IMR-90 (cell line): Measurements from ENCODE around the gene LRFN2. TPM values are rescaled to one million over a fixed set of nuclear protein-coding genes. Genes with fewer than 3 reads are reported as not detected.

Experiments used
- ATAC-seq: fragments of 200-7000 bp; cut with Tn5 transposase; 2 replicates; pipeline ENCODE4 v1.9.1; 2020; ENCODE audit warnings: low read depth, mild to moderate bottlenecking, moderate library complexity
- BruUV-seq: library from RNA; stranded (reverse); fragments of 400-500 nt; replicated peaks from 2 replicates; lab custom pipeline; 2021; lab: Mats Ljungman, UMichigan
- CTCF ChIA-PET: fragments of 300-600 bp; formaldehyde crosslinking; extraction: SDS; loops from one replicate; lab custom pipeline; 2021; ENCODE audit warnings: antibody characterized with exemption; lab: Yijun Ruan, JAX
- POLR2A ChIA-PET: fragments of 300-600 bp; sonication (Branson Sonifier 250); formaldehyde crosslinking; loops from one replicate; lab custom pipeline; 2022; ENCODE audit warnings: antibody characterized with exemption; ENCODE audit not compliant: unreplicated experiment; lab: Charles Lee
- DNase-seq: peaks from one replicate; pipeline ENCODE4 v3.0.0; 2013
- H2AFZ ChIP-seq: replicated peaks from 2 replicates; pipeline ENCODE3; 2013; ENCODE audit warnings: low read length, mild to moderate bottlenecking; ENCODE audit not compliant: poor library complexity
- H2AK5ac ChIP-seq: 2 replicates; pipeline ENCODE4 v1.6.1; 2013; ENCODE audit warnings: low read depth, low read length, inconsistent platforms
- H2AK9ac ChIP-seq: replicated peaks from 2 replicates; pipeline ENCODE3; 2013; ENCODE audit warnings: mild to moderate bottlenecking, low read depth, low read length, moderate library complexity; ENCODE audit not compliant: poor library complexity
- H2BK120ac ChIP-seq: 2 replicates; pipeline ENCODE4 v1.6.1; 2013; ENCODE audit warnings: low read depth, low read length, inconsistent platforms
- H2BK15ac ChIP-seq: 3 replicates; pipeline ENCODE4 v1.6.1; 2013; ENCODE audit warnings: low read depth, low read length, inconsistent platforms
- H2BK20ac ChIP-seq: 2 replicates; pipeline ENCODE4 v1.6.1; 2013; ENCODE audit warnings: low read depth, mild to moderate bottlenecking, inconsistent platforms, low read length, moderate library complexity
- H2BK5ac ChIP-seq: 2 replicates; pipeline ENCODE4 v1.6.1; 2013; ENCODE audit warnings: mild to moderate bottlenecking, low read depth, low read length, inconsistent platforms; ENCODE audit not compliant: poor library complexity, severe bottlenecking
- H3K14ac ChIP-seq: replicated peaks from 2 replicates; pipeline ENCODE4 v1.6.1; 2013; ENCODE audit warnings: low read depth, low read length, inconsistent platforms
- H3K18ac ChIP-seq: 2 replicates; pipeline ENCODE4 v1.6.1; 2013; ENCODE audit warnings: low read depth, low read length, control low read depth
- H3K23ac ChIP-seq: 2 replicates; pipeline ENCODE4 v1.6.1; 2013; ENCODE audit warnings: low read depth, low read length, inconsistent platforms
- H3K27ac ChIP-seq: 2 replicates; pipeline ENCODE4 v1.5.1; 2013; ENCODE audit warnings: mild to moderate bottlenecking, control low read depth, low read length; ENCODE audit not compliant: insufficient read depth
- H3K27me3 ChIP-seq: 2 replicates; pipeline ENCODE4 v1.6.1; 2013; ENCODE audit warnings: low read length; ENCODE audit not compliant: control insufficient read depth, insufficient read depth
- H3K36me3 ChIP-seq: 2 replicates; pipeline ENCODE4 v1.6.1; 2013; ENCODE audit warnings: low read length, mixed read lengths; ENCODE audit not compliant: control insufficient read depth, insufficient read depth
- H3K4ac ChIP-seq: 2 replicates; pipeline ENCODE4 v1.6.1; 2013; ENCODE audit warnings: low read depth, low read length, inconsistent platforms
- H3K4me1 ChIP-seq: 2 replicates; pipeline ENCODE4 v1.6.1; 2013; ENCODE audit warnings: low read length, mixed read lengths; ENCODE audit not compliant: control insufficient read depth, insufficient read depth
- H3K4me2 ChIP-seq: 2 replicates; pipeline ENCODE4 v1.6.1; 2013; ENCODE audit warnings: low read depth, mild to moderate bottlenecking, control low read depth, low read length, moderate library complexity
- H3K4me3 ChIP-seq: 2 replicates; pipeline ENCODE4 v1.5.1; 2013; ENCODE audit warnings: low read depth, mild to moderate bottlenecking, control low read depth, low read length, moderate library complexity; ENCODE audit not compliant: insufficient read depth
- H3K56ac ChIP-seq: 2 replicates; pipeline ENCODE4 v1.6.1; 2013; ENCODE audit warnings: low read length, inconsistent platforms; ENCODE audit not compliant: insufficient read depth; ENCODE audit errors: extremely low read depth
- H3K79me1 ChIP-seq, 2 experiments: 2 replicates each; pipeline ENCODE4 v1.6.1; 2013; ENCODE audit warnings: low read length in 2 of 2, inconsistent platforms in 1 of 2, low read depth in 1 of 2
- H3K9ac ChIP-seq: 2 replicates; pipeline ENCODE4 v1.6.1; 2013; ENCODE audit warnings: low read depth, low read length, control low read depth
- H3K9me1 ChIP-seq: 2 replicates; pipeline ENCODE4 v1.6.1; 2013; ENCODE audit warnings: low read length, inconsistent platforms; ENCODE audit not compliant: insufficient read depth
- H3K9me3 ChIP-seq: 2 replicates; pipeline ENCODE4 v1.6.1; 2013; ENCODE audit warnings: low read length; ENCODE audit not compliant: control insufficient read depth, insufficient read depth
- H4K20me1 ChIP-seq: 2 replicates; pipeline ENCODE4 v1.6.1; 2013; ENCODE audit warnings: low read length, inconsistent platforms; ENCODE audit not compliant: insufficient read depth
- H4K5ac ChIP-seq: 2 replicates; pipeline ENCODE4 v1.6.1; 2013; ENCODE audit warnings: mild to moderate bottlenecking, low read depth, low read length, control low read depth
- H4K8ac ChIP-seq, 2 experiments: 2 replicates each; pipeline ENCODE4 v1.6.1; 2013; ENCODE audit warnings: low read depth in 2 of 2, low read length in 2 of 2, control low read depth in 1 of 2, inconsistent platforms in 1 of 2
- H4K91ac ChIP-seq: 2 replicates; pipeline ENCODE4 v1.6.1; 2013; ENCODE audit warnings: low read depth, low read length, inconsistent platforms; ENCODE audit not compliant: insufficient read depth
- CHD1 ChIP-seq: IDR thresholded peaks from 2 replicates; pipeline ENCODE4 v1.6.1; 2012; ENCODE audit warnings: low read depth, low read length, improper control_type of control experiment
- FOS ChIP-seq: fragments of 150-350 bp; IDR thresholded peaks from 2 replicates; pipeline ENCODE4 v1.6.1; 2016; ENCODE audit warnings: low read depth, low read length
- MAZ ChIP-seq: IDR thresholded peaks from 2 replicates; pipeline ENCODE4 v1.6.1; 2012; ENCODE audit warnings: low read depth, mild to moderate bottlenecking, low read length, improper control_type of control experiment, moderate library complexity, borderline replicate concordance
- RFX5 ChIP-seq: IDR thresholded peaks from 2 replicates; pipeline ENCODE4 v1.8.0; 2012; ENCODE audit warnings: low read depth, mild to moderate bottlenecking, low read length, moderate library complexity
- WGBS, 2 experiments: methylation state at CpG; one replicate each; pipeline versions ENCODE4 v1.1.5 to v1.1.7; 2013; ENCODE audit warnings: missing lambda C conversion rate in 2 of 2; ENCODE audit not compliant: insufficient read length in 1 of 2; ENCODE audit errors: extremely low coverage in 2 of 2; 5-methylcytosine and 5-hydroxymethylcytosine counted together
- dilution Hi-C: fragments of 300-500 bp; cut with HindIII; formaldehyde crosslinking; loops from one replicate; pipeline ENCODE4 v1.14.3; 2018; ENCODE audit warnings: low sequenced_read_pairs; ENCODE audit not compliant: unreplicated experiment
- in situ Hi-C: fragments of 300-500 bp; cut with MboI; formaldehyde crosslinking; loops from 3 replicates; pipeline ENCODE4 v1.14.3; 2019; ENCODE audit warnings: low sequenced_read_pairs, inconsistent platforms, mixed read lengths
- intact Hi-C: fragments of 100-400 bp; cut with micrococcal nuclease; formaldehyde crosslinking; loops from 2 replicates; pipeline ENCODE4 v1.10.0; 2022
- polyA plus RNA-seq, 3 experiments: library from polyadenylated mRNA; depleted of rRNA; stranded (reverse); fragments of >200 nt; gene quantifications; 2 replicates each; pipeline ENCODE4 v1.2.3, GENCODE V29; 2012; ENCODE audit warnings: low replicate concordance in 1 of 3
- total RNA-seq: library from RNA; depleted of rRNA; stranded (reverse); fragments of >200 nt; gene quantifications from 2 replicates; pipeline ENCODE4 v1.2.3, GENCODE V29; 2012
- TF ChIP-seq, protein P1 (sequence below): conservative IDR thresholded peaks from 2 replicates; pipeline ENCODE4 v1.5.1; 2012; ENCODE audit warnings: mild to moderate bottlenecking, low read depth, low read length, improper control_type of control experiment
- TF ChIP-seq, protein P2 (sequence below): fragments of 150-350 bp; IDR thresholded peaks from 2 replicates; pipeline ENCODE4 v1.6.1; 2016; ENCODE audit warnings: low read depth, mild to moderate bottlenecking, low read length, moderate library complexity, borderline replicate concordance
- TF ChIP-seq, protein P3 (sequence below): fragments of 150-350 bp; IDR thresholded peaks from 2 replicates; pipeline ENCODE4 v1.6.1; 2017; ENCODE audit warnings: mild to moderate bottlenecking, antibody characterized with exemption, low read length, low read depth

The LRFN2 gene
- total and polyA plus RNA-seq, 2 of the 4 experiments (the other 2 are of a cell fraction) = not detected

DNA sequence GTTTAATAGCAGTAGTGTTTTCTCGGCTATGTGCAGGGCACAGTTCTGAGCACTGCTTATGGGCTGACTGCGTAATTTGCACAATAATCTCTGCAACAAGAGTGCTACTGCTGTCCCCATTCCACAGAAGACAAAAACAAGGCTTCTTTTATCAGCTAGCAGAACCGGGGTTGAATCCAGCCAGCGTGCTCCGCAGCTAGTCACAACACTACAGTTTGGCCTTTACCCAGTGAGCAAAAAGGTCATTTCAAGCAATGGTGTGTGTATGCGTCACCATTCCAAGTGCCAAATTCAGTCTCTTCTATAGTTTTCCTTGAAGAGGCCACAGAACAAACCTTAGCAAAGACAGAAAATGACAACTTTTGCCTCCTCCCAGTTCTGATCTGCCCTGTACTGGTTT is 61.1 kb downstream of the LRFN2 start:
- Histone ChIP-seq H3K4me1 (no peaks in the 10 kb centered on the region), H3K18ac (no peak overlapping the region), H3K9ac (no peak overlapping the region), H4K8ac (no peak overlapping the region), H3K27me3 (no peaks in the 10 kb centered on the region), H3K4me2 (no peak overlapping the region), H2BK5ac (no peak overlapping the region), H3K27ac (no peak overlapping the region), H3K23ac (no peak overlapping the region), H2AFZ (no peak overlapping the region), H3K9me1 (no peaks in the 10 kb centered on the region), H3K4ac (no peak overlapping the region), H2AK5ac (no peak overlapping the region), H3K14ac (no peak overlapping the region), H3K9me3 (no peaks in the 10 kb centered on the region), H3K79me1 (no peaks in the 10 kb centered on the region), H2BK15ac (no peak overlapping the region), H3K56ac (no peak overlapping the region), H2BK120ac (no peak overlapping the region), H4K20me1 (no peaks in the 10 kb centered on the region; the same call in 1 of the 2 replicates), H3K36me3 (no peaks in the 10 kb centered on the region), H3K4me3 (no peak overlapping the region), H4K5ac (no peak overlapping the region), H2BK20ac (no peak overlapping the region), H4K91ac (no peak overlapping the region), H2AK9ac (no peak overlapping the region)
- dilution Hi-C loops (no loop called here), intact Hi-C loops (no loop called here), in situ Hi-C loops (no loop called here)
- ChIA-PET POLR2A (no interaction called here), CTCF (no interaction called here)
- BruUV-seq = no TSS peak
- no peak for ATAC-seq
- DNase-seq = no peak
- no CpG with 5 or more reads among the region's 6 CpGs for WGBS, 2 experiments
- TF ChIP-seq RFX5 (no peak), MAZ (no peak), CHD1 (no peak), FOS (no peak)
- TF ChIP-seq, protein P1, sequence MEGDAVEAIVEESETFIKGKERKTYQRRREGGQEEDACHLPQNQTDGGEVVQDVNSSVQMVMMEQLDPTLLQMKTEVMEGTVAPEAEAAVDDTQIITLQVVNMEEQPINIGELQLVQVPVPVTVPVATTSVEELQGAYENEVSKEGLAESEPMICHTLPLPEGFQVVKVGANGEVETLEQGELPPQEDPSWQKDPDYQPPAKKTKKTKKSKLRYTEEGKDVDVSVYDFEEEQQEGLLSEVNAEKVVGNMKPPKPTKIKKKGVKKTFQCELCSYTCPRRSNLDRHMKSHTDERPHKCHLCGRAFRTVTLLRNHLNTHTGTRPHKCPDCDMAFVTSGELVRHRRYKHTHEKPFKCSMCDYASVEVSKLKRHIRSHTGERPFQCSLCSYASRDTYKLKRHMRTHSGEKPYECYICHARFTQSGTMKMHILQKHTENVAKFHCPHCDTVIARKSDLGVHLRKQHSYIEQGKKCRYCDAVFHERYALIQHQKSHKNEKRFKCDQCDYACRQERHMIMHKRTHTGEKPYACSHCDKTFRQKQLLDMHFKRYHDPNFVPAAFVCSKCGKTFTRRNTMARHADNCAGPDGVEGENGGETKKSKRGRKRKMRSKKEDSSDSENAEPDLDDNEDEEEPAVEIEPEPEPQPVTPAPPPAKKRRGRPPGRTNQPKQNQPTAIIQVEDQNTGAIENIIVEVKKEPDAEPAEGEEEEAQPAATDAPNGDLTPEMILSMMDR = no peak
- TF ChIP-seq, protein P2, sequence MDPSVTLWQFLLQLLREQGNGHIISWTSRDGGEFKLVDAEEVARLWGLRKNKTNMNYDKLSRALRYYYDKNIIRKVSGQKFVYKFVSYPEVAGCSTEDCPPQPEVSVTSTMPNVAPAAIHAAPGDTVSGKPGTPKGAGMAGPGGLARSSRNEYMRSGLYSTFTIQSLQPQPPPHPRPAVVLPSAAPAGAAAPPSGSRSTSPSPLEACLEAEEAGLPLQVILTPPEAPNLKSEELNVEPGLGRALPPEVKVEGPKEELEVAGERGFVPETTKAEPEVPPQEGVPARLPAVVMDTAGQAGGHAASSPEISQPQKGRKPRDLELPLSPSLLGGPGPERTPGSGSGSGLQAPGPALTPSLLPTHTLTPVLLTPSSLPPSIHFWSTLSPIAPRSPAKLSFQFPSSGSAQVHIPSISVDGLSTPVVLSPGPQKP = no peak
- TF ChIP-seq, protein P3, sequence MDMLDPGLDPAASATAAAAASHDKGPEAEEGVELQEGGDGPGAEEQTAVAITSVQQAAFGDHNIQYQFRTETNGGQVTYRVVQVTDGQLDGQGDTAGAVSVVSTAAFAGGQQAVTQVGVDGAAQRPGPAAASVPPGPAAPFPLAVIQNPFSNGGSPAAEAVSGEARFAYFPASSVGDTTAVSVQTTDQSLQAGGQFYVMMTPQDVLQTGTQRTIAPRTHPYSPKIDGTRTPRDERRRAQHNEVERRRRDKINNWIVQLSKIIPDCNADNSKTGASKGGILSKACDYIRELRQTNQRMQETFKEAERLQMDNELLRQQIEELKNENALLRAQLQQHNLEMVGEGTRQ = no peak
